WTC11 (cell line): ENCODE measurements around the gene TNIP1.

Experiments
- ETV6 ChIP-seq: sonication (generic); formaldehyde crosslinking; IDR thresholded peaks from 2 replicates; pipeline ENCODE4 v1.8.1; 2022; ENCODE audit warnings: mild to moderate bottlenecking, missing genetic modification reagents
- IRF2 ChIP-seq: sonication (generic); formaldehyde crosslinking; IDR thresholded peaks from 2 replicates; pipeline ENCODE4 v1.8.0; 2022; ENCODE audit warnings: low read depth, missing genetic modification reagents, borderline replicate concordance
- NR2C2 ChIP-seq: sonication (generic); formaldehyde crosslinking; IDR thresholded peaks from 2 replicates; pipeline ENCODE4 v1.8.0; 2022; ENCODE audit warnings: mild to moderate bottlenecking, missing genetic modification reagents
- SMAD3 ChIP-seq: sonication (generic); formaldehyde crosslinking; IDR thresholded peaks from 2 replicates; pipeline ENCODE4 v1.8.0; 2022; ENCODE audit warnings: missing genetic modification reagents, mild to moderate bottlenecking, borderline replicate concordance
- TF ChIP-seq, protein P1 (sequence below): fragments of 200-600 bp; IDR thresholded peaks from 2 replicates; pipeline ENCODE4 v1.8.0; 2022; ENCODE audit warnings: antibody characterized with exemption

DNA sequence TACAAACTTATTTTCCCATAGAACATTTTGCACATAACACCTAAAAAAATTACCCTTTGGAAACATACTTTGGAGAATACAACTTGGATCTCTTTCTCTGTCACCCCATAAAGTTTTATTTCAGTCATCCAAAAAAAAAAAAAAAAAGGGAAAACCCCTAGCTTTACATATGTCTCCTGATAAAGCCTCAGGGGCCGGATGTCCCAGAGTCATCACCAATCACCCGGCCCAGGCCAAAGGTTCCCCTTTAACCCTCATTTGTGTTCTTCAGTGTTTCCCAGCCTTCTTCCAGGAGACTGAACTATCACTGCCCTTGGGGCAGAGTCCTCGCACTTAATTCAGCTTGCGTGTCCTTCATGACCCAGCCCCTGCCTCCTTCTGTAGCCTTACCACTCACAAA, 48.0 kb upstream of the TNIP1 start:
- TF ChIP-seq SMAD3 (CRISPR knock-in tag) (no peak), ETV6 (CRISPR knock-in tag) (no peak), IRF2 (CRISPR knock-in tag) (no peak), NR2C2 (CRISPR knock-in tag) (no peak)
- TF ChIP-seq, protein P1, sequence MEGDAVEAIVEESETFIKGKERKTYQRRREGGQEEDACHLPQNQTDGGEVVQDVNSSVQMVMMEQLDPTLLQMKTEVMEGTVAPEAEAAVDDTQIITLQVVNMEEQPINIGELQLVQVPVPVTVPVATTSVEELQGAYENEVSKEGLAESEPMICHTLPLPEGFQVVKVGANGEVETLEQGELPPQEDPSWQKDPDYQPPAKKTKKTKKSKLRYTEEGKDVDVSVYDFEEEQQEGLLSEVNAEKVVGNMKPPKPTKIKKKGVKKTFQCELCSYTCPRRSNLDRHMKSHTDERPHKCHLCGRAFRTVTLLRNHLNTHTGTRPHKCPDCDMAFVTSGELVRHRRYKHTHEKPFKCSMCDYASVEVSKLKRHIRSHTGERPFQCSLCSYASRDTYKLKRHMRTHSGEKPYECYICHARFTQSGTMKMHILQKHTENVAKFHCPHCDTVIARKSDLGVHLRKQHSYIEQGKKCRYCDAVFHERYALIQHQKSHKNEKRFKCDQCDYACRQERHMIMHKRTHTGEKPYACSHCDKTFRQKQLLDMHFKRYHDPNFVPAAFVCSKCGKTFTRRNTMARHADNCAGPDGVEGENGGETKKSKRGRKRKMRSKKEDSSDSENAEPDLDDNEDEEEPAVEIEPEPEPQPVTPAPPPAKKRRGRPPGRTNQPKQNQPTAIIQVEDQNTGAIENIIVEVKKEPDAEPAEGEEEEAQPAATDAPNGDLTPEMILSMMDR: no peak
